Ishikawa (cell line): ENCODE data around the gene LYSMD1.

ENCODE experiments used
- CEBPB ChIP-seq: IDR thresholded peaks from 2 replicates; pipeline ENCODE4 v1.6.1; 2012
- CREB1 ChIP-seq: IDR thresholded peaks from 2 replicates; pipeline ENCODE4 v1.6.1; 2012; ENCODE audit warnings: low read depth
- EGR1 ChIP-seq: IDR thresholded peaks from 2 replicates; pipeline ENCODE4 v1.6.1; 2012
- EP300 ChIP-seq: IDR thresholded peaks from 2 replicates; pipeline ENCODE4 v1.6.1; 2012; ENCODE audit warnings: borderline replicate concordance
- FOXM1 ChIP-seq: IDR thresholded peaks from 2 replicates; pipeline ENCODE4 v1.6.1; 2012; ENCODE audit warnings: low read depth, borderline replicate concordance
- MAX ChIP-seq: IDR thresholded peaks from 2 replicates; pipeline ENCODE4 v1.6.1; 2012
- NFIC ChIP-seq: IDR thresholded peaks from 2 replicates; pipeline ENCODE4 v1.6.1; 2012
- RAD21 ChIP-seq: IDR thresholded peaks from 2 replicates; pipeline ENCODE4 v1.6.1; 2012; ENCODE audit warnings: low read depth
- REST ChIP-seq: IDR thresholded peaks from 2 replicates; pipeline ENCODE4 v1.6.1; 2012; ENCODE audit warnings: low read depth, mild to moderate bottlenecking
- TAF1 ChIP-seq: IDR thresholded peaks from 2 replicates; pipeline ENCODE4 v1.6.1; 2012; ENCODE audit warnings: low read depth, mild to moderate bottlenecking
- TCF12 ChIP-seq: IDR thresholded peaks from 2 replicates; pipeline ENCODE4 v1.6.1; 2012; ENCODE audit warnings: low read depth
- USF1 ChIP-seq: IDR thresholded peaks from 2 replicates; pipeline ENCODE4 v1.6.1; 2012
- YY1 ChIP-seq: IDR thresholded peaks from 2 replicates; pipeline ENCODE4 v1.6.1; 2012; ENCODE audit warnings: low read depth

- no peak for TF ChIP-seq CREB1
- no peak for TF ChIP-seq EP300
- no peak for TF ChIP-seq CEBPB
- TF ChIP-seq MAX, result no peak
- TF ChIP-seq FOXM1, result no peak
- TF ChIP-seq REST, result no peak
- TF ChIP-seq YY1, result no peak
- no peak for TF ChIP-seq NFIC
- TF ChIP-seq EGR1, result no peak
- no peak for TF ChIP-seq RAD21
- TF ChIP-seq TCF12, result no peak
- no peak for TF ChIP-seq USF1
- TF ChIP-seq TAF1, result no peak
These were observed 21.7 kb downstream of the LYSMD1 start for GRCh38 chr1:151143986-151144385.
